NCI-H1092 treated with DMSO at 0.1 percent for 48 hours (cell line): Measurements from ENCODE around the gene ST7L.

Experiments
- DNase-seq: peaks from one replicate; lab custom pipeline; 2025; lab: John Stamatoyannopoulos, UW

ST7L gene

DNA sequence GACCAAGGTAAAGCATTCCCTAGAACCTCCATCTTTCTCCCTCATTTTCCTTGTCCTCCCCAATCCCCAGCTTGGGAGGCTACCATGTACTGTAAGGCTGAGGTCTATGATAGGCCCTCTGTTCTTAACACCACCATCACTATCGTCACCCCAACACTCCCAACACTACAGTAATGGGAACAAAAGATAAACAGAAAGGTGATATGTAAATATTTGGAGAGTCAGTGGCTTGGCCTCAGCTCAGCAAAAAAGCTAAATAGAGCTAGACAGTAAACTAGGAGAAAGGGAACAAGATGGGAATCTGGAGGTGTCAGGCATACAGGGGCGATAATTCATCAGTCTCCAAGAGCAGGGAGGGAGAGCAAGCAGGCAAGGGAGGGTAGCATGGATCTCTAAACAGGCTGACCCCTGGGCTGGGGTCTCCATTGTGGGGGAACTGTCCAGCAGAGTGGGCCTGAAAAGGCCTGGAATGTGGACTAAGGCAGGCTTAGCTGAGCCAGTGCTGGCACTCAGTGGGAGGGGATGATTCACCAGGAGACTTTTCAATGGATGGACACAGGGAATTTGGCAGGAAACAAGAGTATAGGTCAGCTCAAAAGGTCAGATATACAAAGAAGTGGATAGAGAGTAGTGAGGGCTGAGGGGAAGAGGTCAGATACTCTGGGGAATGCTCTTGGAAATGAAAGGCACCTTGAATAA lies 103.5 kb downstream of the ST7L start:
- DNase-seq = no peak

- no peak for DNase-seq
Measured at GRCh38 chr1:112514901-112515300, 104.0 kb downstream of the ST7L start.

GRCh38 chr1:112513112-112513870 lies 105.7 kb downstream of the ST7L start:
- no peak for DNase-seq

DNA sequence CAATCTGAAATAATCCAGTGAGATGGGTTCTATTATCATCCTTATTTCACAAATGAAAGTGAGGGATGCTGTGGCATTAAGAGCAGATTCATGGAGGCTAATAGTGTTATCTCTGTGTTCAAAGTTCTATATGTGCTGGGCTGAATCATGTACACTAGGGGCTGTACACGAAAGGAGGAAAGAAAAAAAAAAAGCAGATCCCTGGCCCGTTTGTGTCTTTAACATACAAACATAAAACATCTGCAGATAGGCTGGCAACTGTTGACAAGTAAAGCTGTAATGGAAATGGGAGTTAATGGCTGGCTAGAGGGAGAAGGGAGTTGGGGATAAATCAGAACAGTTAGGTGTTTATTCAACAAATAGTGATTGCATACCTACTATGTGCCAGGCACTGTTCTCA lies 107.0 kb downstream of the ST7L start:
- DNase-seq = no peak

- DNase-seq = no peak
Measured at GRCh38 chr1:112510340-112510739, 108.6 kb downstream of the ST7L start.

DNA sequence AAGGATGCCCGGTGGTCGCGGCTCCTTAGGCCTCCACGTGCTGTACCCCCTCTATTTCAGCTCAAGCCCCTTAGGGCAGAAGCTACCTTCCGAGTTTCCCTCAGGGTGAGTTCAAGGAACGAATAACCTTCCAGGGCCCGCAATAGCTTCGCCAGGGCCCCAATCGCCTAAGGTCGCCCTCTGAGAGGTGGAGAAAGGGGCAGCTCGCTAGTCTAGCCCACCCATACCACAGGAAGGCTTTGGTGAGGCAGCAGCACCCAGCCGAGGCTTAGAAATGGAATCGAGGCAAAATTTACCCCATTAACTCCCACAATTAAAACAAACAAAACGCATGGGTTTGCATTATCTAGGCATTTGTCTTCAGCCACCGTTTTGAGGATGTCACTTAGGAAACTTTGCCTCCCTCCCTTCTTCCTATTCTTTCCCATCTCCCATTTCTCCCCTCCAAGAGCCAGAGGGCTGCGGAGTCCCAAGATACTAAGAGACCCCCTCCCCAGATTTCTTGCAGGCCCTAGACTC lies 109.2 kb downstream of the ST7L start:
- no peak for DNase-seq

- DNase-seq = no peak
Measured at GRCh38 chr1:112509005-112509659, 109.8 kb downstream of the ST7L start.

DNA sequence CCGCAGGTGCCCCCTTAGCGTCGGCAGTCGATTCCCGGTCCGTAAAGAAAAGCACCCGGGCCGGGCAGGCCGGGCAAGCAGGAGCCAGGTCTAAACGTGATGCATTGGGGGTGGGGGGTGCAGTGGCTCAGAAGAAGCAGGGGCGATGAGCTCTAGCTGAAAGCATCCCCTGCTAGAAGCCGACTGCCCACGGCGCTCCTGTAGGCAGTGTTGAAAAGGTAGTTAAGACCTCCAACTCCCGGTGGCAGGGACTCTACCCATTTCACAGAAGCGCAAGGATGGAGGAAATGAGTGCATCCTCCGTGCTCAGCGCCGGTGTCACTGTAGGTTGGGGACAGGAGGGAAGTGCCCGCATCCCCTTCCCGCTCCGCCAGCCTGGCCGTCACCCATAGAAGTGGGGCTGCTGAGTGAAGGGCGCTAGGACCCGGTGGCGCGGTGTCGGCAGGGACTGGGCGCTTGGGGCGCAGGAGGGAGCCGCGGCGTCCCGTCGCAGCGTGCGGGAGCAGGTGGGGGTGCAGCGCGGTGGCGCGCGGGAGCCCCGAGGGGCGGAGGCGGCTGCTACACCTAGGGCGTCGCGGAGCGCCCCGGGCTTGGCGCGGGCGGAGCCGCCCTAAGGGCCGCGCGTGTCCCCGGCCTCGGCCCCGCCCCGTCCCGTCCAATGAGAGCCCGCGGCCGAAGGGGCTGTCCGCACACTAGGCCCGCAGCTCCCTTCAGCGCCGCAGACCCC lies 110.5 kb downstream of the ST7L start, which contains the start of gene WNT2B:
Gene WNT2B (plus strand): TSS at position 688 of the 727 bp plus-strand sequence. CDS start 298 bp downstream, outside the sequence.
- DNase-seq = no peak

DNA sequence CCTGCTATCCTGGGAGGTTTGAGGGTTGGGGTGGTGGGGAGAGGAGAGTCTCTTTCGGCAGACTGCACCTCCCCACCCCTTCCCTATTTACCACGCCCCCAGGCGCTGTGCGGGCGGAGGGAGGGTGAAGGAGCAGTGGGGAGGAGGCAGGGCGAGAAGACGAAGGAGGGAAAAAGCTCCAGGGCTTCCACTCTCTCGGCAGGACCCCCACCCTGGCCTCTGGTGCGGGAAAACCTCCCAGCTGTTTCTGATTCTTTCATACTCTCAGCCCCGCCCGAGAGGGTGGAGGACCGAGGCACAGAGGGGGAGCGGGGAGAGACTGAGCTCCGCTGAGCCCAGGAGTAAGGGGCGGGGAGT lies 111.0 kb downstream of the ST7L start:
- no peak for DNase-seq

DNA sequence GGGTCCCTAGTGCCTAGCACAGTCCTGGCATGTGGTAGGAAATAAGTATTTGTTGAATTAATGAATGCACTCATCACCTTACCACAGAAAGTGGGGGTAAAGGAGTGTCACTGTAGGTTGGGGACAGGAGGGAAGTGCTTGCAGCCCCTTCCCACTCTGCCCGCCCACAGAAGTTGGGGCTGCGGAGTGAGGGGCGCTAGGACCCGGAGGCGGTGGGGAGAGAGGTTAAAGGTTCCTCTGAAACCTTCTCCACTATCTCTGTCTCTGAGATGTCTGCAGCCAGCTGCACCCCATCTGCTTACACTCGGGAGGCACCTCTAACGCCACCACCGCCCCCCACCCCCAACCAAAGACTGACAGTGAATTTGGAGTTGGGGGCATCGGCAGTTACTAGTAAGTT lies 111.6 kb downstream of the ST7L start:
- no peak for DNase-seq

DNA sequence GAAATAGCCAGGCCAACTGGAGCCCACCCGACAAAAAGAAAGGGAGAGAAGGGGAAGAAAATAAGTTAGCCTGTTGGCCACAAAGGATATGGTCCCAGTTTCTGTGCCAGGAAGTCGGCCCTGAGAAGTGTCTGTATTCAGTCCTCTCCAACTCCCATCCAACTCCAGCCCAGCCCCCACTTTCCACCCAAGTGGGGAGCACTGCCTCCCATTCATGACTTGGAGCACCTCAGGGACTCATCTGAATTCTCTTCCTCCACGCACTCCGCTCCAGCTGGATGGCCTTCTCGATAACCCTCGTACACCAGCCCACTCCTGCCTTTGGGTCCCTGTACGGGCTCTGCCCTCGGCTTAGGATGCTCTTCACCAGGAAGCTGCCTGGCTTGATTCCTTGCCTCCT lies 112.2 kb downstream of the ST7L start:
- no peak for DNase-seq

- no peak for DNase-seq
Measured at GRCh38 chr1:112506306-112506705, 112.6 kb downstream of the ST7L start.

DNA sequence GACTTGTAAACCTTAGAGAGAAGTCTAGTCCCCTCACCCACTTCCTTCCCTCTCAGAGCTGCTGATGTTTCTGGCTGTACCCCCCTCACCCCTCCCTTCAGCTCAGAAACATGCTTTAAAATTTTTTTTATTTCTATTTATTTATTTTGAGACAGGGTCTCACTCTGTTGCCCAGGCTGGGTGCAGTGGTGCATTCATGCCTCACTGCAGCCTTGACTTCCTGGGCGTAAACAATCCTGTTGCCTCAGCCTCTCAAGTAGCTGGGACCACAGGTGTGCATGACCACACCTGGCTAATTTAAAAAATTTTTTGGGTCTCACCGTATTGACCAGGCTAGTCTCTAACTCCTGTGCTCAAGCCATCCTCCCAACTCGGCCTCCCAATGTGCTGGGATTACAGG lies 113.1 kb downstream of the ST7L start:
- DNase-seq = no peak

DNA sequence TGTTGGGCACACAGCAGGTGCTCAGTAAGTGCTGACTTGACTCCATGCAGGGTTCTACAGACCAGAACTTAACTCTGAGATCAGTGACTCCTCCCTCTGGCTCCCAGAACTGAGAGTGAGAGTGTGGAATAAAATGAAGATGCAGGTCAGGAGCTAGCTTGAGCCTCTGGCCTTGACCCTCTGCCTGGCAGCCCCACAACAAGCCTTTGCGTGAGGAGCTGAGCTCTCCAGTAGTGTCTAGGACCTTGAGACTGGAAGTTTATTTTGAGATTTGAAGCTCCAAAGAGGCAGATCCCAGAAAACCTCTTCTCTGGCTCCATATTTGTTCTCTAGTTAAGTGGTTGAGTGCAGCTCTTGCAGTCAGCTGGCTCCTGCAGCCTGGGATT lies 113.5 kb downstream of the ST7L start:
- DNase-seq = no peak

- no peak for DNase-seq
Measured at GRCh38 chr1:112504661-112505399, 114.1 kb downstream of the ST7L start.

DNA sequence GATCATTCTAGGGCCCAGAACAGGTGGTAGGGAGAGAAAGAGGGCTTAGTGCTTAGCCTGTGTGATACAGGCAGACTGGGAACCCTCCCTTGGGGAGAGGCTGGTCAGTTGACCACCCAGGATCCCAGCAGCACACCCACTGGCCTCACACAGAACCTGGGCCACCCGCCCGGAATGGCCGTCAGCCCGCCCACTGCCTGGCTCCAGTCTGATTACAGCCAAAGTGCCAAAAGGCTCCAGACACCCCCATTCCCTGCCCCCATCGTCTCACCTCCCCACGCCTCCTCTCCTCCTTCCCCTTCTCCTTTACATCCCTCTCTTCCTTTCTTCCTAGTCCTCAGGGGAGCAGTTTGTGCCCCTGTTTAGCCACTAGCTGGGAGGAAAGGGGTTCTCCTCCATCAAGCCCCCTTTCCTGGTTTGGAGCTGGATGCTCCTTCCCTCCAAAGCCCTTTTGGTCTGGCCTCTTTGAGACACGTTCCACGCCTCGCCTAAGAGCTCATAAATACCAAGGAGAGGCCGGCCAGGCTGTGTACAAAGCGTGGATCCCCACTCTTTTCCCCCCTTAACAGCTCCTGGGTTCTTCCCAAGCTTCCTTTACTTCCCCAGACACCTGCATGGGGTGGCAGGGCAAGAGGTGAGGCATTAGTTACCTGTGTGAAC lies 114.8 kb downstream of the ST7L start:
- no peak for DNase-seq

GRCh38 chr1:112502826-112503225 lies 116.1 kb downstream of the ST7L start:
- no peak for DNase-seq

GRCh38 chr1:112501810-112502641 lies 116.9 kb downstream of the ST7L start:
- peak; percentile 53 for DNase-seq

DNA sequence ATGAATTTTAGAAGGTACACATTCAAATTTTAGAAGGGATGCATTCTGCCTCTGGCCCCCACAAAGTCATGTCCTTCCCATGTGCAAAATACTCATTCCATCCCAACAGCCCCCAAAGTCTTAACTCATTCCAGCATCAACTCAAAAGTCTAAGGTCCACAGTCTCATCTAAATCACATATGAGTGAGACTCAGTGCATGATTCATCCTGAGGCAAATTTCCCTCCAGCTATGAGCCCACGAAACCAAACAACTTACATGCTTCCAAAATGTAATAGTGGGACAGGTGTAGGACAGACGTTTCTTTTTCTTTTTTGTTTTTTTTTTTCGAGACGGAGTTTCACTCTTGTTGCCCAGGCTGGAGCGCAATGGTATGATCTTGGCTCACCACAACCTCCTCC lies 122.7 kb downstream of the ST7L start:
- DNase-seq = no peak

DNA sequence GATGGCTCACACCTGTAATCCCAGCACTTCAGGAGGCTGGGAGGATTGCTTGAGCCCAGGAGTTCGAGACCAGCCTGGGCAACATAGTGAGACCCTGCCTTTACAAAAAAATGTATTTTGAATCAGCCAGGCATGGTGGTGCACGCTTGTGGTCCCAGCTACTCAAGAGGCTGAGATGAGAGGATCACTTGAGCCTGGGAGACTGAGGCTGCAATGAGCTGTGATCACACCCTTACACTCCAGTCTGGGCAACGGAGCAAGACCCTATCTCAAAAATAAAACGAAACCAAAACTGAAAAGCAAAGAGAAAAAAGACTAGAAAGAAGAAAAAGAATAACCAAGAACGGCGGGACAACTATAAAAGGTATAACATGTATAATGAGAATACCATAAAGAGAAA lies 125.6 kb downstream of the ST7L start:
- no peak for DNase-seq
